ENCODE results near the gene ANO7. TPM values are rescaled to one million over a fixed set of nuclear protein-coding genes. Genes with fewer than 3 reads are reported as not detected.

Gene ANO7
- total RNA-seq, 2 experiments from 2014 or later = 0.97 to 1.4 TPM

DNA sequence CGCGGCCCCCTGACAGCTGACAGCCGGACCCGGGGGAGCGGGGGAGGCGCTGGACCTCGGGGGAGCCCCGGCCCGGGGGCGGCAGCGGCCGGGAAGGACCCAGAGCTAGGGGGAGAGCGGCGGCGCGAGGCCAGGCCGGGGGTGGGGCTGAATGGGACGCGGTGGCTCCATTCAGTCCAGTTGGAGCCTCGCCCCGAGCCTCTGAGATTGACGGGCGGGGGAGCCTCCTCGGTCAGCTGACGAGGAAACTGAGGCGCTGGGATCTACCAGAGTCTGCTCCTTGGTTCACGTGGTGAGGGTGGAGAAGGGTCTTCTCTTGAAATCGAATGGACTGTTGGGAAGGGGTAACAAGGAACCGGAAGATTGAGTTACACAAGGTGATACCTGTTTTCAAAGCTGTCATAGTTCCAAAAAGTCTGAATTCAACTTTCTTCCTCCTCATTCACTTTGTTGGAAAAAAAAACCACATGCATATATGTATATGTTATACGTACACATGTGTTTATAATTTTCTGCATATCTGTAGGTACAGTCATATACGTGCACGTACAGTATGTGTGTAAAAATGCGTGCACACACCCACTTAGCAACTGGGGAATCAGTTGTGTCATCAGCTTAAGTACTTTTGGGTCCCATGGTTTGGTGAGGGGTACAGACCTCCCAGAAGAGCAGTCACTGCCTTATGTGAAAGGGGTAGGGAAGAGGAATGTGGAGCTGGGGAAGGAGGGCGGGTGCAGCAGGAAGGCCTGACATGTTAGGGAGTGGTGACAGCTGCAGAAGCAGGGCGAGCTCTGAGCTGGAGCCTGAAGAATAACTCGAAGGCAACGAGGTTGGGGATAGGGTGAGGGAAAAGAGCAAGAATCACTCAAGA, 37.6 kb upstream of the ANO7 start:
- H3K9me3 Mint-ChIP-seq = no peaks in the 10 kb centered on the region
- POLR2A ChIA-PET = interaction anchor here (1.3 to 3.0 kb wide), 4 partner anchors 14 to 47 kb away, joined by 4 to 29 read pairs (median 10); no protein-coding TSS in a partner anchor

DNA sequence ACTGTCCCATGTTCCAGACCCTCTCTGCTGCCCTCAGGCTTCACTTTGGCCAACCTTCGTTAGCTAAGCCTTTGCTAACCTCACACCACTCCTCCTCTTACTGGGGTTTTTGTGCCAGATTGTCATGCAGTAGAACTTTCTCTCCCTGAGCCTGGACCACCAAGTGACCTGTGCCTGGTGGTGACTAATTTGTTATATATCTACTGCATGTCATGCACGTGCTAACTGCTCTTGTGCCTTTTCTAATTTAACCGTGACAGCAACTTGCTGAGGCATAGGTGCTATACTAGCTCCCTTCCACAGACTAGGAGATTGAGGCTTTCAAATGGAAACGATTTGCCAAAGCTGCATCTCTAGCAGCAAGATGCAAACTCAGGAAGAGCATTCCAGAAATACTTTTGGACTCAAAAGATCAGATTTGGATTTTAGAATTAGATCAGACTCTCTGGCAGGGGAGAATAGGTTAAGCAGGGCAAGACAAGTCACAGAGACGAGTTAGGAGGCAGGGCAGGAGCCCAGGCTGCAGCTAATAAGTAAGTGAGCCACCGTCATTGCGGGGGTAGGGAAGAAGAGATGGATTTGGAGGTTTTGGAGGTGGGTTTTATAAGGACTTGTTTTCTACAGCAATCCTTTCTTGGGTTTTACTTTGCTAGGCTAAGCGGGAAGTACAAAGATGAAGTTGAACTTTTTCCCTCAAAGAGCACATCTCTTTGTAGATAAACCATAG, 36.4 kb upstream of the ANO7 start:
- Mint-ChIP-seq H3K36me3 (peaks cover 5% of the 10 kb centered on the region), H3K4me3 (peak overlapping the region; percentile 94), H3K27ac (peak overlapping the region; percentile 13), H3K4me1 (peaks cover 36% of the 10 kb centered on the region), H3K27me3 (no peaks in the 10 kb centered on the region), H3K9me3 (no peaks in the 10 kb centered on the region)
- ATAC-seq (ENCODE audit: low read depth) (no peak), DNase-seq (no peak)
- POLR2A ChIA-PET = interaction anchor here (1.4 to 2.5 kb wide), 2 partner anchors 39 to 49 kb away, joined by 5 to 15 read pairs; no protein-coding TSS in a partner anchor

More for the DNA sequence above, 37.6 kb upstream of the ANO7 start:
- ATAC-seq (ENCODE audit: low read depth) (no peak), DNase-seq (no peak)
- Mint-ChIP-seq H3K27ac (peak overlapping the region; percentile 87), H3K27me3 (no peaks in the 10 kb centered on the region), H3K4me1 (peaks cover 45% of the 10 kb centered on the region), H3K36me3 (peaks cover 5% of the 10 kb centered on the region), H3K4me3 (peak overlapping the region; percentile 94)

DNA sequence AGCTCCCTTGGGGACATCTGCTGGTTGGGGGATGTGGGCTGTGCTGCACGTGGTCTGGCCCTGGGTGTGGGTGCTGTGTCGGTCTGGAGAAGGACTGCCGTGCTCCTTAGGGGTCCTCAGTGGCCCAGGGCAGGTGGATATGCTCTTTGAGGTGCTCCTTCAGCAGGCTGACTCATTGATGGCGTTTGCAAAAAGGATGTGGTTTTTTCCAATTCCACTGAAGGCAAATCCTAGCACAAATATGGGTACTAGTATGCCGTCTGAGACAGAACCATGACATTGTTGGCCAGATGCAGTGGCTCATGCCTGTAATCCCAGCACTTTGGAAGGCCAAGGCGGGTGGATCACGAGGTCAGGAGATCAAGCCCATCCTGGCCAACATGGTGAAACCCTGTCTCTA, 34.9 kb upstream of the ANO7 start:
- no peak overlapping the region for H3K27ac Mint-ChIP-seq
- DNase-seq (no peak), ATAC-seq (ENCODE audit: low read depth) (no peak)
- peaks cover 7% of the 10 kb centered on the region for H3K36me3 Mint-ChIP-seq
- POLR2A ChIA-PET = no interaction called here
- H3K4me1 Mint-ChIP-seq = peaks cover 28% of the 10 kb centered on the region
- H3K4me3 Mint-ChIP-seq = no peak overlapping the region
- no peaks in the 10 kb centered on the region for H3K27me3 Mint-ChIP-seq
- no peaks in the 10 kb centered on the region for H3K9me3 Mint-ChIP-seq

DNA sequence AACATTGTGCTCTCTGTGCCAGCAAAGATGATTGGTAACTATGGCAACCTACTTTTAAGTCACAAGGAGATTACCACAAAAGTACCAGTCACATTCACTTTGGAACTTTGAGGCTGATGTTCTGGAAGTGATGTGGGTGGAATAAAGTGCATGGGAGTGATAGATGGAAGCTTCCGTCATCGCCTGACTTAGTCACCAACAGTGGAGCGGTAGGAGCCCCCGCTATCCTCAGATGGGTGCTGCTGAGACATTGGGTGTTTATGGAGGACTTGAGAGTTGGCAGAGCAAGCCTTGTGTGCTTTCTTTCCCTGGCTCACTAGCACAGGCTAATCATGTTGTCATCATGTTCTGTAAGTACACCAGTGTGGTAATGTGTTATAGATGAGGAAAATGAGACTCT, 33.6 kb upstream of the ANO7 start:
- peaks cover 9% of the 10 kb centered on the region for H3K36me3 Mint-ChIP-seq
- no peaks in the 10 kb centered on the region for H3K9me3 Mint-ChIP-seq
- POLR2A ChIA-PET = no interaction called here
- H3K4me3 Mint-ChIP-seq = no peak overlapping the region
- no peak overlapping the region for H3K27ac Mint-ChIP-seq
- H3K4me1 Mint-ChIP-seq = peaks cover 28% of the 10 kb centered on the region
- DNase-seq (no peak), ATAC-seq (ENCODE audit: low read depth) (no peak)
- H3K27me3 Mint-ChIP-seq = no peaks in the 10 kb centered on the region

DNA sequence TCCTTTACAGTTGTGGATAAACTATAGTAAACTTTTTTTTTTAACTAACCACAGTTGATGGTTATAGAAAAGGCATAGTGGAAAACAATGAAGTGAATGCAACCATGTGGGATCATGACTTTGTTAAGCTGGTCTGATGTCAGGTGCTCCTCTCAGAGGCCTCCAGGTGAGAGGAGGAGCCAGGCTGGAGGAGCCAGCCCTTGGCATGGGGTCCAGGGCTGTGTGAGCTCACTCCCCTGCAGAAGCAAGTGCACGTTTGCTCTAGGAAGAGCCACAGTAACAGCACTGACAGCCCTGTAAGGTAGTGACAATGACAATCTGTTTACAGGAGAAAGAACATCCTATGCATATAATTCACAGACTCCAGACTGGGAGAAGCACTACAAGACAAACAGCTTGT, 32.5 kb upstream of the ANO7 start:
- peaks cover 22% of the 10 kb centered on the region for H3K4me1 Mint-ChIP-seq
- no peaks in the 10 kb centered on the region for H3K9me3 Mint-ChIP-seq
- ATAC-seq (ENCODE audit: low read depth) (no peak), DNase-seq (no peak)
- POLR2A ChIA-PET = no interaction called here
- H3K4me3 Mint-ChIP-seq = no peak overlapping the region
- no peak overlapping the region for H3K27ac Mint-ChIP-seq
- H3K27me3 Mint-ChIP-seq = no peaks in the 10 kb centered on the region
- H3K36me3 Mint-ChIP-seq = peaks cover 7% of the 10 kb centered on the region

DNA sequence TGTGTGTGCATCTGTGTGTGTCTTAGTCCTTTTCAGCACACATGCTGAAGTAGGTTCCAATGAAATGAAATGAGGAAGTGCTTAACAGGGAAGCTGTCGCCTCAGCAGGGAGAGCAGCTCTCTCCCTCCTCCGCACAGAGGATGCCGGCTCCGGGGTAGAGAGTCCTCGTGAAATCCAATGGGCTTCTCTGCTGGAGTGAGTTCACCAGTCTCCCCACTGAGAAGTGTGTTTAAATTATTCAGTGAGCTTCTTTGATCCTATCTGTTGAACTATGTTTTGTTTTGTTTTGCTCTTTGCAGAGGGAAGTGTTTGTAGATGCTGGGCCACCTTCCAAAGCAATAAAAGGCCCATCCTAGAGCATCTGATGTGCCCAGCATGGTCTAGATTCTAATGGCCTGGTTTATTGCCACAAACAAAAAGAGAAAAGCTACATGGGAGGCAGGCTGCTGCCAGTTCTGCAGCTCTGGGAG, 31.5 kb upstream of the ANO7 start:
- Mint-ChIP-seq H3K9me3 (no peaks in the 10 kb centered on the region), H3K27ac (no peak overlapping the region), H3K4me1 (peaks cover 13% of the 10 kb centered on the region), H3K36me3 (peaks cover 7% of the 10 kb centered on the region), H3K27me3 (no peaks in the 10 kb centered on the region), H3K4me3 (no peak overlapping the region)
- DNase-seq (no peak), ATAC-seq (ENCODE audit: low read depth) (no peak)
- POLR2A ChIA-PET = no interaction called here

DNA sequence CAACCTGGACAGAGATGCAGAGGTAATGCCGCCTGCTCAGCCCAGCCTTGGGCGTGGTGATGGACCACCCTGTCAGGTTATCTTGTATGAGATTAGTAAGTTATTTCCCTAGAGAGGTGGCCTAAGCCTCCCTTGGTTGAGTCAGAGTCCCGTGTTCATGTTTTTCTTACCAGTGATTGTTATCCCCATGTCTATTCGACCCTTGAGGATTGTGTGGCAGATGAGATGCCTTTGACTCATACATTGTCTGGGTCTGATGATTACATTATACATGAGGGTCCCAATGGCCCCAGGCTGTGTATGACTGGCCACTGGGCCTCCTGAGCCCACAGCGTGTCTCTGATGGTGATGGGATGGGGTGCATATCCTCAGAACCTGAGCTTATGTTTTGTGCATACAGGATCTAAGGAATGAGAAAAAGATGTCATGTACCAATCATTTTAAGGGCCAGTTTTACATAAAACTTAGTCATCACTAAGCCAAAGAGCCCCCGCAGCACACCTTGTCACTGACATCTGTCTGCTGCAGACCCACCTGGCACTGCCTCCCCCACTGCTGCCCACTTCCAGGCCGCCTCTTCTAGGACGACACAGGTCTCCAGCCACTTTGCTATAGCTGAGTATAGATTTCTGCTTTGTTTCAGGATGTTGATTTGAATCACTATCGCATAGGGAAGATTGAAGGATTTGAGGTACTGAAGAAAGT, 30.5 kb upstream of the ANO7 start:
- DNase-seq (no peak), ATAC-seq (ENCODE audit: low read depth) (no peak)
- Mint-ChIP-seq H3K4me1 (peaks cover 9% of the 10 kb centered on the region), H3K27ac (no peak overlapping the region), H3K27me3 (no peaks in the 10 kb centered on the region), H3K9me3 (no peaks in the 10 kb centered on the region), H3K36me3 (peaks cover 7% of the 10 kb centered on the region), H3K4me3 (no peak overlapping the region)
- POLR2A ChIA-PET = no interaction called here

DNA sequence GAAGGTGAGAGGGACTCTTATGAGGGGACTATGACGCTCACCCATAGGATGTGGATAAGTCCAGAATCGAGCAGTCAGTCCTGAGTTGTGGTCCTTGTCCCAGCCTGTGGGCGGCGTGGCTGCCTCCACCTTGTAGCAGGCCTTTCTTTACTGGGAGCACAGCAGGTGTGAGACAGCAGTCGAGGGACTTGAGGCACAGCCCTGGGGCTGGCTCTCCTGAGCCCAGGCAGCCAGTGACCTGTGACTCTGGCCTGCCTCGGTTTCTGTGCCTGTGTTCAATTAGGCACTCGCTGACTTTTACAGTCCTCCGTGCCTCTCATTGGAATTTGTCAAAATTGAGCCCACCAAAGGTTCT, 30.0 kb upstream of the ANO7 start:
- Mint-ChIP-seq H3K36me3 (peaks cover 5% of the 10 kb centered on the region), H3K27me3 (no peaks in the 10 kb centered on the region), H3K9me3 (no peaks in the 10 kb centered on the region), H3K4me1 (peaks cover 4% of the 10 kb centered on the region), H3K27ac (no peak overlapping the region), H3K4me3 (no peak overlapping the region)
- no peak for ATAC-seq (ENCODE audit: low read depth)
- POLR2A ChIA-PET = no interaction called here
- no peak for DNase-seq

DNA sequence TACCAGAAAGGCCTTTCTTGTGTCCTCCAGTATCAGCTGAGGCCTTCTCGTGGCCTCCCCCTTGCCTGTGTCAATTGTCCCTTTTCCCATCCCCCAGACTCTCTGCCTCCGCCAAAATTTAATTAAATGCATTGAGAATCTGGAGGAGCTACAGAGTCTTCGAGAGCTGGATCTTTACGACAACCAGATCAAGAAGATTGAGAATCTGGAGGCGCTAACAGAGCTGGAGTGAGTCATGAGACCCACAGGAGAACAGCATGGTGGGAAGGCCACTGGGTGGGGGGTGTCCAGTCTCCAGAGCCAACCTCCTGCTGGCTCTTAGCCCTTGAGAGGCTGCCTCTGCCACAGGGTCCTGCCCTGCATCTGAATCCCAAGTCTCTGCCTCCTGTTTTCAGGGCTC, 29.4 kb upstream of the ANO7 start:
- POLR2A ChIA-PET = no interaction called here
- H3K27ac Mint-ChIP-seq = no peak overlapping the region

DNA sequence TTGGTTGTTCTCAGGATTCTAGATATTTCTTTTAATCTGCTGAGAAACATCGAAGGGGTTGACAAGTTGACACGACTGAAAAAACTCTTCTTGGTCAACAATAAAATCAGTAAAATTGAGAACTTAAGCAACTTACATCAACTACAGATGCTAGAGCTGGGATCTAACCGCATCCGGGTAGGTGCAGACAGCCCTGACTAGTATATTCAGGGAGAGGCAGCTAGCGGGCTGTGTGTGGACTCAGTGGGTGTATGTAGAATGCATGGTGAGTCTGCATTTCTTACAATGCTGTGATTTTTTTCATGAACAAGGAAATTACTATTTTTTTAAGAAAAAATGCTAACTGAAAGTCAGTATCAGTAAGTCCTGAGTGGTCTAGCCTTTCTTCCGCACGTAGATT, 28.2 kb upstream of the ANO7 start:
- H3K36me3 Mint-ChIP-seq = peaks cover 5% of the 10 kb centered on the region
- no peak for ATAC-seq (ENCODE audit: low read depth)
- no peak overlapping the region for H3K27ac Mint-ChIP-seq
- H3K9me3 Mint-ChIP-seq = no peaks in the 10 kb centered on the region
- POLR2A ChIA-PET = no interaction called here
- no peaks in the 10 kb centered on the region for H3K27me3 Mint-ChIP-seq
- H3K4me3 Mint-ChIP-seq = no peak overlapping the region
- no peaks in the 10 kb centered on the region for H3K4me1 Mint-ChIP-seq
- no peak for DNase-seq

More for the DNA sequence above, 29.4 kb upstream of the ANO7 start:
- no peaks in the 10 kb centered on the region for H3K27me3 Mint-ChIP-seq
- no peaks in the 10 kb centered on the region for H3K9me3 Mint-ChIP-seq
- no peak for ATAC-seq (ENCODE audit: low read depth)
- H3K36me3 Mint-ChIP-seq = peaks cover 5% of the 10 kb centered on the region
- DNase-seq = no peak
- H3K4me3 Mint-ChIP-seq = no peak overlapping the region
- H3K4me1 Mint-ChIP-seq = peaks cover 2% of the 10 kb centered on the region

DNA sequence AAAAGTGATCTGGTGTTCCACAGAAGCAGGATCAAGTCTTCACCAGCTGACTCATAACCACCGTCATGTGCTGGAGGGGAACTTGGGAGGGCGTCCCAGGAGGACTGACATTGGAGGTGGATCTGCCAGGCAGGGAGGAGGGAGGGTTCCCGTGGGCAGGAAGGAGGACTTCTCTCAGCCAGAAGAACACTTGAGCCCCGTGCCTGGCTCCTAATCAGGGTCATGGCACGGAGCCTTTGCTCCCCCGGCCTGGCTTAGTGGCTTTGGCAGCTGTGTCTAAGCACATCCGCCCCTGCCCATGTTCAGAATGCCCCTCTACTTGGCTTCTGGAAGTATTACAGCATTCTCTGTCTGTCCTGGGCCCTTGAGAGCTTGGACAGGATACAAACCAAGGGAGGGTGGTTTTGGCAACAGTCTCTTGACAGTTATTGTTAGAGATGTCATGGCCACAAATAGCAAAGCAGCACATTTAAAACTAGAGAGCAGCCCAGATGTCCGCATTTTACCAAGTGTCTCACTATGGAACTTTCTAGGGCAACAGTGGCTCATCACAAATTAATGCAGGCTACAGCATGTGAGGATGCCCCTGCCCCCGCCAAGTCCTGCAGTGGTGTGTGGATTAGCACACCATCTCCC, 26.7 kb upstream of the ANO7 start:
- Mint-ChIP-seq H3K9me3 (no peaks in the 10 kb centered on the region), H3K4me3 (no peak overlapping the region), H3K36me3 (peaks cover 5% of the 10 kb centered on the region), H3K27ac (no peak overlapping the region), H3K27me3 (no peaks in the 10 kb centered on the region), H3K4me1 (no peaks in the 10 kb centered on the region)
- POLR2A ChIA-PET = no interaction called here
- ATAC-seq (ENCODE audit: low read depth) (no peak), DNase-seq (no peak)

DNA sequence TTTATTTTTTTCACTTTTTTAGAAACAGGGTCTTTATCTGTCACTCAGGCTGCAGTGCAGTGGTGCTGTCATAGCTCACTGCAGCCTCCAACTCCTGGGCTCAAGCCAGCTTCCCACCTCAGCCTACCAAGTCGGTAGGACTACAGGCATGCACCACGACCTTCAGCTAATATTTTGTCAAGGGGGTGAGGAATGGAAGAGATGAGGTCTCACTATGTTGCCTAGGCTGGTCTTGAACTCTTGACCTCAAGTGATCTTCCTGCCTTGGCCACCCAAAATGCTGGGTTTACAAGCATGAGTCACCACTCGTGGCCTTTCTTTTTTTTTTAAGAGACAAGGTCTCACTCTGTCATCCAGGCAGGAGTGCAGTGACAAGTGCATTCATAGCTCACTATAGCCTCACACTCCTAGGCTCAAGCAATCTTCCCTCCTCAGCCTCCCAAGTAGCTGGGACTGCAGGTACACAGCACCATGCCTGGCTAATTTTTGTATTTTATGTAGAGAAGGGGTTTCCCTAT, 24.8 kb upstream of the ANO7 start:
- POLR2A ChIA-PET = interaction anchor here (1.4 kb wide), 1 partner anchor 15 kb away, joined by 5 read pairs; the partner anchor contains the start of gene PASK
- Mint-ChIP-seq H3K4me3 (no peak overlapping the region), H3K4me1 (no peaks in the 10 kb centered on the region), H3K27ac (no peak overlapping the region), H3K27me3 (no peaks in the 10 kb centered on the region), H3K9me3 (no peaks in the 10 kb centered on the region), H3K36me3 (peaks cover 9% of the 10 kb centered on the region)
- ATAC-seq (ENCODE audit: low read depth) (no peak), DNase-seq (no peak)

DNA sequence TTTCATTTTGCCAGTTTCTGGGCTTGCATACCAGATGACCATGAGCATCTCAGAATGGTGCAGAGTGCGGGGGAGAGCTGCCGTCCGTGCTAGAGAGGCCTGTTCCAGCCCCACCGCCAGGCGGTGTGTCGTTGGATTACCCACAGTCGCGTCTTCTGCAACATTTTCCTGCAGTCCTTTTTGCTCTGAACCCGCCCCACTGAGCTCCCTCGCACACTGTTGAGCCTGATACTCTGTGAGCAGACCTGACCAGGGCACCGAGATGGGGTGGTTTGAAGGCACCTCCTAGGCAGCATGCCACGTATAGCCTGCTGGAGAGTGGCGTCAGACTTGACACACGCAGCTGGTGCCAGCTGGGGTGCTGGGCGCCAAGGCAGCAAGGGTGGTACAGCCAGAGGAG, 20.1 kb upstream of the ANO7 start:
- no peak overlapping the region for H3K27ac Mint-ChIP-seq
- H3K4me1 Mint-ChIP-seq = no peaks in the 10 kb centered on the region
- H3K27me3 Mint-ChIP-seq = no peaks in the 10 kb centered on the region
- H3K36me3 Mint-ChIP-seq = peaks cover 41% of the 10 kb centered on the region
- POLR2A ChIA-PET = no interaction called here
- H3K4me3 Mint-ChIP-seq = no peak overlapping the region
- ATAC-seq (ENCODE audit: low read depth) = no peak
- no peak for DNase-seq
- H3K9me3 Mint-ChIP-seq = peaks cover 2% of the 10 kb centered on the region
